Urothelium cell line (cell line): ENCODE measurements around the gene KRT72.

Experiments used
- DNase-seq: peaks from one replicate; pipeline ENCODE4 v3.0.0; 2011; ENCODE audit warnings: low spot score, mixed read lengths
- FAIRE-seq: peaks from 2 replicates; lab custom pipeline; 2011; peaks lifted over from hg19 to GRCh38; lab: Jason Lieb, UNC

KRT72 gene

GRCh38 chr12:52630599-52631200 lies 29.4 kb upstream of the KRT72 start:
- FAIRE-seq (no peak), DNase-seq (no peak)

GRCh38 chr12:52630008-52630500 lies 28.8 kb upstream of the KRT72 start:
- no peak for DNase-seq
- FAIRE-seq: no peak

GRCh38 chr12:52629281-52630007 lies 28.2 kb upstream of the KRT72 start:
- no peak for FAIRE-seq
- no peak for DNase-seq

GRCh38 chr12:52628841-52629240 lies 27.6 kb upstream of the KRT72 start:
- FAIRE-seq: no peak

GRCh38 chr12:52628111-52628507 lies 26.8 kb upstream of the KRT72 start:
- DNase-seq: no peak
- FAIRE-seq: no peak

More at GRCh38 chr12:52628841-52629240, 27.6 kb upstream of the KRT72 start:
- DNase-seq: no peak

GRCh38 chr12:52627395-52628110 lies 26.3 kb upstream of the KRT72 start:
- FAIRE-seq (no peak), DNase-seq (no peak)

GRCh38 chr12:52622349-52622748 lies 21.1 kb upstream of the KRT72 start:
- FAIRE-seq: no peak
- no peak for DNase-seq

GRCh38 chr12:52618866-52619265 lies 17.6 kb upstream of the KRT72 start:
- DNase-seq (no peak), FAIRE-seq (no peak)

- no peak for FAIRE-seq
- no peak for DNase-seq
These were observed 17.0 kb upstream of the KRT72 start, which contains the start of gene KRT73 for GRCh38 chr12:52618216-52618615. TSS of gene KRT73 (minus strand) at chr12:52618559. CDS start at chr12:52618524, 35 bp downstream.

- no peak for DNase-seq
These were observed 16.1 kb upstream of the KRT72 start for GRCh38 chr12:52617403-52617785.

GRCh38 chr12:52616680-52617402 lies 15.6 kb upstream of the KRT72 start:
- FAIRE-seq: no peak
- DNase-seq: no peak

More at GRCh38 chr12:52617403-52617785, 16.1 kb upstream of the KRT72 start:
- no peak for FAIRE-seq

GRCh38 chr12:52615912-52616311 lies 14.6 kb upstream of the KRT72 start:
- DNase-seq (no peak), FAIRE-seq (no peak)

- no peak for DNase-seq
- FAIRE-seq: no peak
These were observed 14.1 kb upstream of the KRT72 start for GRCh38 chr12:52615208-52615868.

- DNase-seq: no peak
- no peak for FAIRE-seq
These were observed 13.3 kb upstream of the KRT72 start for GRCh38 chr12:52614381-52615207.

GRCh38 chr12:52613384-52614030 lies 12.2 kb upstream of the KRT72 start:
- FAIRE-seq (no peak), DNase-seq (no peak)

- DNase-seq (no peak), FAIRE-seq (no peak)
These were observed 11.4 kb upstream of the KRT72 start for GRCh38 chr12:52612431-52613383.

- FAIRE-seq (no peak), DNase-seq (no peak)
These were observed 9.8 kb upstream of the KRT72 start for GRCh38 chr12:52611080-52611468.
